NCI-H510A treated with DMSO at 0.1 percent for 48 hours (cell line): ENCODE results near the gene PLXNA3.

Experiments used
- DNase-seq: peaks from one replicate; lab custom pipeline; 2025; lab: John Stamatoyannopoulos, UW

Gene PLXNA3

GRCh38 chrX:154458954-154459778, 1.1 kb downstream of the PLXNA3 start:
- DNase-seq, result peak; percentile 16

DNA sequence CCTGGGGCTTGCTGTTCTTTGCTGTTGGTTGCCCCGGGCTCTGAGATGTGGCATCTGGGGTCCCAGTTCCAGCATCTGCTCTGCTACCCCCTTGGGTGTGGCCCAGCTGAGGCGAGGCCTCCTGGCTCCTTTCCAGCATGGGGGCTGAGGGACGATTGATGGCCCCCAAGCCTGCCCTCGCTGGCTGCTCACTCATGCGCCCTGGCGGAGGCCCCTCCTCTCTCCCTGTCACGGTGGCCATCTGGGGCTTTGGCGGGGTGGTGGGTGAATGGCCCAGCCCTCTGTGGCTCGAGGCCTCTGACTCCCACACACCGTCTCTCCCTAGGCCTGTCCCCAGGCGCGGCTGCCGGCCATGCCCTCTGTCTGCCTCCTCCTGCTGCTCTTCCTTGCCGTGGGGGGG, 1.8 kb downstream of the PLXNA3 start:
- DNase-seq, result no peak

GRCh38 chrX:154460326-154460725, 2.2 kb downstream of the PLXNA3 start:
- no peak for DNase-seq

DNA sequence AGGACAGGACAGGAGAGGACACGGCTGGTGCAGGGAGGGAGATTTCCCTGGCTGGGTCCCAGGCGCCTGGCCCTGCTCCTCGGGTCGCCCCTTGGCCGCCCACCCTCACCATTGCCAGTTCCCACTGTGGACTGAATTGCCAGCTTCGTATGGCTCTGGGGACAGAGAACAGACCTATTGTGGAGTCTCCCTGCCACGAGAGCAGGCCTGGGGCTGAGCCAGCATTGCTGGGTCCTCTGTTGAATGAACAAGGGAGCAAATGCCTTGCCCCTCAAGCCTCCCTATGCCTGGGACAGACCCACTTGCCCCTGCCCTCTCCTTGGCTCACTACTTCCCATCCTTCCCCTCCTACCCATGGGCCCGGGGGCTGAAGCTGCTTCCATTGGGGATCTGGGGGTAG, 4.3 kb downstream of the PLXNA3 start:
- no peak for DNase-seq

DNA sequence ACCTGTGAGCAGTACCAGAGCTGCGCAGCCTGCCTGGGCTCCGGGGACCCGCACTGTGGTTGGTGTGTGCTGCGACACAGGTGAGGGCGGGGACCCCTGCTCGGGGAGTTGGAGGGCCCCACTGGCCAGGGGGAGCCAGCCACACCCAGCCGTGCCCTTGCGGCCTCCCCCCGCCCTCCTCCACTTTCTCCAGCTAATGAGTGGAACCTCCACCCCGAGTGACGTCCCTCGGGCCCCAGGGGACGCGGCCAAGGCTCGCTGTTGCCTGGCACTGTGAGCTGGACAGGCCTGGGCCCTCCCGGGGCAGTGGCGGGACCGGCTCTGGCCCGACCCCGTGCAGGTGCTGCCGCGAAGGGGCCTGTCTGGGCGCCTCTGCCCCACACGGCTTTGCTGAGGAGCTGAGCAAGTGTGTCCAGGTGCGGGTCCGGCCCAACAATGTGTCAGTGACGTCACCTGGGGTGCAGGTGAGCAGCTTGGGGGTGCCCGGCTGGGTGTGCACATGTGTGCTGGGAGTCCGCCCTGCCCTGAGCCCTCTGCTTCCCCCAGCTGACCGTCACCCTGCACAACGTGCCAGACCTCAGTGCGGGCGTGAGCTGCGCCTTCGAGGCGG, 5.6 kb downstream of the PLXNA3 start:
- DNase-seq, result no peak

GRCh38 chrX:154464806-154465365, 6.8 kb downstream of the PLXNA3 start:
- DNase-seq, result no peak

DNA sequence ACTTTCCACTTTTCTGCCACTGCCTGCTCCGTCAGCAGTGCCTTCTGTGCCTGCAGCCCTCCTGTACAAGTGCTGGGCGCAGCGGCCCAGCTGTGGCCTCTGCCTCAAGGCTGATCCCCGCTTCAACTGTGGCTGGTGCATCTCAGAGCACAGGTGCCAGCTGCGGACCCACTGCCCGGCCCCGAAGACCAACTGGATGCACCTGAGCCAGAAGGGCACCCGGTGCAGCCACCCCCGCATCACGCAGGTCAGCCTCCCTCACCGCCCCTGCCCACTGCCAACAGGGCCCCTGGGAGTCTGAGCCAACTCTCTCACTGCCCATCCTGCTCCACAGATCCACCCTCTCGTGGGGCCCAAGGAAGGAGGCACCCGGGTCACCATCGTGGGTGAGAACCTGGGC, 7.5 kb downstream of the PLXNA3 start:
- no peak for DNase-seq

- DNase-seq, result no peak
Observed at GRCh38 chrX:154466036-154466435, 8.0 kb downstream of the PLXNA3 start.

GRCh38 chrX:154466907-154467306, 8.8 kb downstream of the PLXNA3 start:
- DNase-seq, result no peak

DNA sequence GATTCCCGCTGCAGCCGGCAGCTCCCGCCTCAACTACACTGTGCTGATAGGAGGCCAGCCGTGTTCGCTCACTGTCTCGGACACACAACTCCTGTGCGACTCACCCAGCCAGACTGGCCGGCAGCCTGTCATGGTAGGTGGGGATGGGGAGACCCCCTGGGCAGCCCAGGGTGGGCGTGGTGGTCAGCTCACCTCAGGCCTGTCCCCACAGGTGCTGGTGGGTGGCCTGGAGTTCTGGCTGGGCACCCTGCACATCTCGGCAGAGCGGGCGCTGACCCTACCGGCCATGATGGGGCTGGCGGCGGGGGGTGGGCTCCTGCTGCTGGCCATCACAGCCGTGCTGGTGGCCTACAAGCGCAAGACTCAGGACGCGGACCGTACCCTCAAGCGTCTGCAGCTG, 9.5 kb downstream of the PLXNA3 start:
- no peak for DNase-seq

- DNase-seq, result no peak
Observed at GRCh38 chrX:154468217-154468616, 10.1 kb downstream of the PLXNA3 start.

- no peak for DNase-seq
Observed at GRCh38 chrX:154469114-154469513, 11.0 kb downstream of the PLXNA3 start.

DNA sequence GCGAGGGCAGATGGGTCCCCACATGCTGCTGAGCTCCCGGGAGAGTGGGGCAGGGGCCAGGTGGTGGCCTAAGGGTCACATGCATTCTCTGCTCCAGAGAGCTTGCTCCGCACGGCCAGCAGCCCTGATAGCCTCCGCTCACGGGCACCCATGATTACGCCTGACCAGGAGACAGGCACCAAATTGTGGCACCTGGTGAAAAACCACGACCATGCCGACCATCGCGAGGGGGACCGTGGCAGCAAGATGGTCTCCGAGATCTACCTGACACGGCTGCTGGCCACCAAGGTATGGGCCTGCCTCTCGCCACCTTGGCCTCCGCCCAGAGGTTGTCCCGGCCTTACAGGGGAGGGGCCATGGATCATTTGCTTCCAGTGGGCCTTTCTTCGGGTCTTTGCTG, 11.8 kb downstream of the PLXNA3 start:
- no peak for DNase-seq

- DNase-seq, result no peak
Observed at GRCh38 chrX:154470434-154470833, 12.4 kb downstream of the PLXNA3 start.

GRCh38 chrX:154470914-154471568, 13.0 kb downstream of the PLXNA3 start:
- DNase-seq, result no peak

DNA sequence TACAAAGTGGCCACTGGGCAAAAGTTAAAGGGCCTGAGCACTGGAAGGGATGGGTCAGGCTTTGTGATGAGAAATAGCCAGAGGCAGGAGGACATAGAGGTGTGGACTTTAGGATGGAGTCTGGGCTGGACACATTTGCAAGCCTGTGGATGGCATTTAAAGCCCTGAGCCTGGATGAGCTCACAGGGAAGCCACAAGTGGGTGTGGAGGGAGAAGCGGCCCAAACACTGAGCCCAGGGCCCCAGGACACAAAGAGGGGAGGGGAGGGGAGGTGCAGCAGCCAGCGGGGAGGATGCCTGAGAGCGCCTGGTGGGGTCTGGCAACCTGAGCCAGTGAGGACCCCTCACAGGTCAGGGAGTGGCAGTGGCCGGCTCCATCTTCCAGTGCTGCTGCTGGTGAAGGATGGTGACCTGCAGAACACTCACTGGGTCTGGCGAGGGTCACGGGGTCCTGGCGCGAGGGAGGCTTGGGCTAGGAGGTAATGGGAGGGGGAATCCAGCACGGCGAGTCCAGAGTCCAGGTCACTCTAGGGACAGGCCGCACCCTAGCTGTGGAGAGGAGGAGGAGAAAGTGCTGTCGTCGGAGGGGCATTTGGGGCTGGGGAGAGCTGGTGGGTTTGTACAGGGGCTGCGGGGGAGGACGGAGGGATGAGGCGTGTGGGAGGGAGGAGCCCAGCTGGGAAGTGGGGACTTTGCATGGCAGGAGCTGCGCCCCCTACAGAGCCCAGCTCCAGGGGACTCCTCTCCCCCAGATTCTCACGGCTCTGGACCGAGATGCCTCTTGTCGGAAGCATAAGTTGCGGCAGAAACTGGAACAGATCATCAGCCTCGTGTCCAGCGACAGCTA, 14.0 kb downstream of the PLXNA3 start:
- DNase-seq, result no peak

GRCh38 chrX:154472685-154473632, 14.9 kb downstream of the PLXNA3 start:
- no peak for DNase-seq

GRCh38 chrX:154473683-154474082, 15.6 kb downstream of the PLXNA3 start:
- no peak for DNase-seq

GRCh38 chrX:154476821-154477220, 18.7 kb downstream of the PLXNA3 start:
- DNase-seq, result no peak

DNA sequence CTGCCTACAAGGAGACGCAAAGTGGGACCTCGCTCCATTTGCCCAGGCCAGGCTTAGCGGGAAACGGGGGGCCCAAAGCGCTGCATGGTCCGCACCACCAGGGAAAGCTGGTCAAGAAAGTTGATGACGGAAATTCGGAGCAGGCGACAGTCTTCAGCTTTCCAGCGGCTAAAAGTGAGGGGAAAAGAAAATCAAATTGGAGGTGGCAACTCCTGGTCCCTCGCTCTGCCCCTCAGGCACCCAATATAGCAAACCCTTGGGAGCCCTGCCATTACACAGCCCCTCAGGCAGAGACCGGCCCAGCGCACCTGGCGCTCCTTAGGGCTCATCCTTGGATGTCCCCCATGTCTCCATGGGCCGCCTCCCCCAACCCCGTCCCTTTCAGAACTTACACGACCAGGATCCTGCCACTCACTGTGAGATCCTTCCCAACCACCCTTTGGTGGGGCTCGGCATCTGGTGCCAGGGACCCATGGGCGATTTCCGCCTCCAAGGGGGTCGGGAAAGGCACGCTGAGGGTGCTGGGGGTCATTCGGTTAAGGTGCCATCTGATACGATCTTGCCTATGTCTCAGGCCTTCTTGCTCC, 19.9 kb downstream of the PLXNA3 start:
- DNase-seq, result no peak
